ENCODE measurements around the gene GLP2R.
"Not testable (repeated sequence)": the region's sequence is repeated elsewhere in the genome, so short reads cannot be mapped to it uniquely, and the experiment has no call there.

GLP2R gene
- 0 reads per million in 2 donors for total RNA-seq

GRCh38 chr17:9825641-9826150 is at the start of gene GLP2R:
GLP2R (plus strand) TSS chr17:9825924; CDS start chr17:9826064, 140 bp downstream.
- no peak for DNase-seq

- DNase-seq, result no peak
These were observed 48.8 kb upstream of the GLP2R start for GRCh38 chr17:9776911-9777310.

GRCh38 chr17:9780552-9780951 is 45.2 kb upstream of the GLP2R start:
- DNase-seq, result no peak

GRCh38 chr17:9783050-9783449 is 42.7 kb upstream of the GLP2R start:
- DNase-seq, result no peak

- not testable (repeated sequence) for DNase-seq
These were observed 42.3 kb upstream of the GLP2R start for GRCh38 chr17:9783465-9783864.

- no peak for DNase-seq
These were observed 41.2 kb upstream of the GLP2R start for GRCh38 chr17:9784544-9784943.

GRCh38 chr17:9788601-9789000 is 37.1 kb upstream of the GLP2R start:
- DNase-seq, result no peak

- DNase-seq, result no peak
These were observed 35.4 kb upstream of the GLP2R start for GRCh38 chr17:9790316-9790715.

- DNase-seq, result no peak
These were observed 34.5 kb upstream of the GLP2R start, which contains the start of gene DHRS7C for GRCh38 chr17:9790889-9791876. DHRS7C (minus strand) TSS chr17:9791592; CDS start chr17:9791284, 308 bp downstream.

GRCh38 chr17:9792181-9792840 is 33.4 kb upstream of the GLP2R start:
- DNase-seq, result no peak

- no peak for DNase-seq
These were observed 27.7 kb upstream of the GLP2R start for GRCh38 chr17:9798008-9798407.

GRCh38 chr17:9798724-9799123 is 27.0 kb upstream of the GLP2R start:
- no peak for DNase-seq

GRCh38 chr17:9801505-9801904 is 24.2 kb upstream of the GLP2R start:
- no peak for DNase-seq

GRCh38 chr17:9802294-9802693 is 23.4 kb upstream of the GLP2R start:
- no peak for DNase-seq

GRCh38 chr17:9802697-9803096 is 23.0 kb upstream of the GLP2R start:
- no peak for DNase-seq

- DNase-seq, result no peak
These were observed 20.0 kb upstream of the GLP2R start for GRCh38 chr17:9805769-9806168.

- no peak for DNase-seq
These were observed 19.0 kb upstream of the GLP2R start for GRCh38 chr17:9806699-9807098.

GRCh38 chr17:9809409-9809808 is 16.3 kb upstream of the GLP2R start:
- no peak for DNase-seq

- DNase-seq, result no peak
These were observed 15.4 kb upstream of the GLP2R start for GRCh38 chr17:9810100-9810949.

- no peak for DNase-seq
These were observed 14.6 kb upstream of the GLP2R start for GRCh38 chr17:9811086-9811485.

- DNase-seq, result no peak
These were observed 14.2 kb upstream of the GLP2R start for GRCh38 chr17:9811537-9811936.

- no peak for DNase-seq
These were observed 12.6 kb upstream of the GLP2R start for GRCh38 chr17:9813166-9813565.

Data from activated gamma-delta T cell (primary cell).